HG03521 (cell line): ENCODE data around the gene XPNPEP2.

ENCODE experiments used
- ATAC-seq: cut with Tn5 transposase; IDR thresholded peaks from one replicate; pipeline ENCODE4 v1.9.1; 2021; ENCODE audit warnings: mild to moderate bottlenecking, moderate library complexity; ENCODE audit not compliant: unreplicated experiment

The XPNPEP2 gene

GRCh38 chrX:129795584-129795983 lies 56.8 kb downstream of the XPNPEP2 start:
- no peak for ATAC-seq

GRCh38 chrX:129797251-129797906 lies 58.6 kb downstream of the XPNPEP2 start:
- no peak for ATAC-seq

GRCh38 chrX:129798456-129798855 lies 59.7 kb downstream of the XPNPEP2 start:
- no peak for ATAC-seq

- no peak for ATAC-seq
Measured at GRCh38 chrX:129798888-129799287, 60.1 kb downstream of the XPNPEP2 start.

GRCh38 chrX:129800186-129800585 lies 61.4 kb downstream of the XPNPEP2 start:
- ATAC-seq = no peak

GRCh38 chrX:129802863-129803262 lies 64.1 kb downstream of the XPNPEP2 start:
- ATAC-seq = no peak

GRCh38 chrX:129804806-129805205 lies 66.0 kb downstream of the XPNPEP2 start:
- no peak for ATAC-seq

GRCh38 chrX:129808158-129808828 lies 69.5 kb downstream of the XPNPEP2 start:
- no peak for ATAC-seq

- ATAC-seq = no peak
Measured at GRCh38 chrX:129808829-129809796, 70.3 kb downstream of the XPNPEP2 start.

- ATAC-seq = no peak
Measured at GRCh38 chrX:129813662-129814368, 75.0 kb downstream of the XPNPEP2 start.

- ATAC-seq = no peak
Measured at GRCh38 chrX:129818123-129818522, 79.3 kb downstream of the XPNPEP2 start.
